GM21786 (cell line): Measurements from ENCODE around the gene DNAI2.
"Not testable (repeated sequence)": the region's sequence is repeated elsewhere in the genome, so short reads cannot be mapped to it uniquely, and the experiment has no call there.

Experiments used
- ATAC-seq: cut with Tn5 transposase; IDR thresholded peaks from one replicate; pipeline ENCODE4 v1.9.1; 2021; ENCODE audit not compliant: unreplicated experiment

DNAI2 gene

GRCh38 chr17:74274709-74275340 lies 791 bp downstream of the DNAI2 start:
- ATAC-seq, result no peak

DNA sequence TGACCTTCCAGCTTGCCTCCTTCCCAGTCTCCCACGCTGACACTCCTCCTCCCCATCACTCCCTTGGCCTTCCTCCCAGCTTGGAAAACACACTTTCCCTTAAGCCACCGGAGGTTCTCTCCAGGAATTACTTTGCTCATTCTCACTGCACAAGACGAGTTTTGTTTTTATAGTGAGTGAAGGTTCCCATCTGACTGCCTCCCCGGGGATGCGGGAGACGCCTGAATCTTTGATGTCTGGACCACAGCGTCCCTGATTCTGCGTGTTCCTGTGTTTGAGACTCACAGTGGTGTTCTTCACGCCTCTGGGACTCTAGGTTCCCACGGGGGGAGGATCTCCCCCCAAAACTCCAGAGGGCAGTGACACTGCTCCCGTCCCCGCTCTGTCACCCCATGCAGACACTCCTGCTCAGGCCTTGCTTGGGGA lies 2.0 kb downstream of the DNAI2 start:
- ATAC-seq, result no peak

- no peak for ATAC-seq
These were observed 2.5 kb downstream of the DNAI2 start for GRCh38 chr17:74276541-74277009.

DNA sequence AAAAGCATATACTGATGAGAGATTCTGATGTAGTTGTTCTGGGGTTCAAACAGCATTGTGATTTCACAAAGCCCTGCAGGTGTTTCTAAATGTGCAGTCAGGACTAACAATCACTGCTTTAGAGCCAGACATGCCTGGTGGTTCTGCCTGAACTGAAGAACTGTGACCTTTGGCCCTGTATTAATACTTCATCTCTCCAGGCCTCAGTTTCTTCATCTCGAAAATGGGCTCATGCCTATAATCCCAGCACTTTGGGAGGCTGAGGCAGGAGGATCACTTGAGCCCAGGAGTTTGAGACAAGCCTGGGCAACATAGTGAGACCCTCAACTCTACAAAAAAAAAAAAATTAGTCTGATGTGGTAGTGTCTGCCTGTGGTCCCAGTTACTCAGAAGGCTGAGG lies 3.9 kb downstream of the DNAI2 start:
- no peak for ATAC-seq

- ATAC-seq, result not testable (repeated sequence)
These were observed 5.6 kb downstream of the DNAI2 start for GRCh38 chr17:74279617-74280016.

DNA sequence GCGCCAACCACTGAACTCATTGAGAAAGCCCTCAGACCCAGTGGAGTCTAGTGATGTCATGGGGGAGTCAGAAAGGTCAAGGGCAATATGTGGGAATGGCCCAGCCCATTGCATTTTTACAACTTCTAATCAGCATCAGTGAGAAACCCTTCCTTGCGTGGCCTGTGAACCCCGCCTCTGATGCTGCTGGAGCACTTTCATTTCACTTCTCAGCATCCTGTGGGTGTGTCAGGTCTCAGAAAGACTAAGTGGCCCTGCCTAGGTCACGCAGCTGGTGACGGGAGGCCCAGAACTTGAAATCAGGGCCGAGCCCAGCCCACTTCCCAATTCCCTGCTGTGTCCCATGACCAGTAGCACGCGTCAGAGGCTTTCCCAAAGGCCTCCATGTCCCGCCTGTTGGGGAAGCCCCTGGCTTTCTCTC lies 6.1 kb downstream of the DNAI2 start:
- peak; percentile 48 for ATAC-seq

DNA sequence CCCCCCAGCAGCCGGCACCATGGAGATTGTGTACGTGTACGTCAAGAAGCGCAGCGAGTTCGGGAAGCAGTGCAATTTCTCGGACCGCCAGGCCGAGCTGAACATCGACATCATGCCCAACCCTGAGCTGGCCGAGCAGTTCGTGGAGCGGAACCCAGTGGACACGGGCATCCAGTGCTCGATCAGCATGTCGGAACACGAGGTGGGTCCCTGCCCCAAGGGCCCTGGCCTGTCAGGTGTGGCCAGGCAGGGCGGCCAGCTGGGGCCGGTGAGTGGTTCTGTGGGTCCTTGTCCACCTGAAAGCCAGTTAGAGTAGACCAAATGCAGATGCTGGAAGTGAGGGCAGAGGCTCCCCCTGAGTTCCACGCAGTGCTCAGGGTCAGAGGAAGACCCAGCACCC lies 7.8 kb downstream of the DNAI2 start:
- ATAC-seq, result no peak

- not testable (repeated sequence) for ATAC-seq
These were observed 8.2 kb downstream of the DNAI2 start for GRCh38 chr17:74282274-74282586.

GRCh38 chr17:74282587-74283370 lies 8.7 kb downstream of the DNAI2 start:
- ATAC-seq, result no peak

DNA sequence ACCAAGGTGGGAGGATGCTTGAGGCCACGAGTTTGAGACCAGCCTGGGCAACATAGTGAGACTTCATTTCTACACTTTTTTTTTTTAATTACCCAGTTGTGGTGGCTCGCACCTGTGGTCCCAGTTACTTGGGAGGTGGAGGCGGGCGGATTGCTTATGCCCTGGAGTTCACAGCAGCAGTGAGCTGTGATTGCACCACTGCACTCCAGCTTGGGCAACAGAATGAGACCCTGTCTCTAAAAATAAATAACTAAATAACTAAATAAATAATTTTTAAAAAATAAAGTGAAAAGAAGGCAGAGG lies 9.3 kb downstream of the DNAI2 start:
- ATAC-seq, result no peak

- ATAC-seq, result no peak
These were observed 13.1 kb downstream of the DNAI2 start for GRCh38 chr17:74287031-74287602.

GRCh38 chr17:74288785-74289184 lies 14.8 kb downstream of the DNAI2 start:
- peak; percentile 70 for ATAC-seq

DNA sequence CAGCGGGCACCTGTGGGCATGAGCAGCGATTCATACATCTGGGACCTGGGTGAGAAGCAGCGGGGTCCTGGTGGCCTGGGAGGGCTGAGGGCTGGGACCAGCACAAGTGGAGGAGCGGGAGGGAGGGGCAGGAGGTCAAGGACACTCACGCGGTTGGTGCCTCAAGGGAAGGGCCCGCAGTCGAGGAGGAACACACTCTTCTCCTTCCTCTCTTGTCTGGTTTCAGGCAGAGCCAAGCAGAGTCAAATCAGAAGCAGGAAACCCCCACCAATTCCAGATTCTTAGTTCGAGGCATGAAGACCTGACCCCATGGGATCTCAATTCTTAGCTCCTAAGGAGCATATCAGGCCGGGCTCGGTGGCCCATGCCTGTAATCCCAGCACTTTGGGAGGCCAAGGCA lies 15.7 kb downstream of the DNAI2 start:
- no peak for ATAC-seq

DNA sequence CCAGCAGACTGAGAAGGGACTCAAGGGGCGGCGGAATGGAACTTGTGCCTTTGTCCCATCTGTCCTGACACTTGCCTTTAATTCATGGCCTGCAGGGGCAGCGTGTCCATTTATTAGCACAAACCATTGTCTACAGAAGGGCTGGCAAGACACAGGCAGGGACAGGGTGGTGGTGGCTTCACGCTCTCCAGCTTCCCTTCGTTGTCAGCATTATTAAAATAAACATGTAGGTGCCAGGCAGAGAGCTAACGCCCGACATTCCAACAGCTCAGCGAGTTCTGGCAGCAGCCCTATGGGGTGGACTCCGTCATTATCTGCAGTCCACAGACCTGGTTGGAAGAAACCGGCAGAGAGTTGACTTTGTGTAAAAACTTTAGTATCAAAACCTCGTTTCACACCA lies 16.3 kb downstream of the DNAI2 start:
- ATAC-seq, result no peak

DNA sequence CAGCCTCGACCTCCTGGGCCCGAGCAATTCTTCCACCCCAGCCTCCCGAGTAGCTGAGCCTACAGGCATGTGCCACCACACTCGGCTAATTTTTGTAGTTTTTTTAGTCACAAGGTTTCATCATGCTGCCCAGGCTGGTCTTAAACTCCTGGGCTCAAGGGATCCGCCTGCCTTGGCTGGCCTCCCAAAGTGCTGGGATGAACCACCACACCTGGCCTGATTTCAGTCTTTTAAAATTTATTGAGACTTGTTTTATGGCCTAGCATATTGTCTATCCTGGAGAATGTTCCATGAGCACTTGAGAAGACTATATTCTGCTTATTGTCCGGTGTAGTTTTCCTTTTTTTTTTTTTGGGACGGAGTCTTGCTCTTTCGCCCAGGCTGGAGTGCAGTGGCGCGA lies 18.5 kb downstream of the DNAI2 start:
- no peak for ATAC-seq

DNA sequence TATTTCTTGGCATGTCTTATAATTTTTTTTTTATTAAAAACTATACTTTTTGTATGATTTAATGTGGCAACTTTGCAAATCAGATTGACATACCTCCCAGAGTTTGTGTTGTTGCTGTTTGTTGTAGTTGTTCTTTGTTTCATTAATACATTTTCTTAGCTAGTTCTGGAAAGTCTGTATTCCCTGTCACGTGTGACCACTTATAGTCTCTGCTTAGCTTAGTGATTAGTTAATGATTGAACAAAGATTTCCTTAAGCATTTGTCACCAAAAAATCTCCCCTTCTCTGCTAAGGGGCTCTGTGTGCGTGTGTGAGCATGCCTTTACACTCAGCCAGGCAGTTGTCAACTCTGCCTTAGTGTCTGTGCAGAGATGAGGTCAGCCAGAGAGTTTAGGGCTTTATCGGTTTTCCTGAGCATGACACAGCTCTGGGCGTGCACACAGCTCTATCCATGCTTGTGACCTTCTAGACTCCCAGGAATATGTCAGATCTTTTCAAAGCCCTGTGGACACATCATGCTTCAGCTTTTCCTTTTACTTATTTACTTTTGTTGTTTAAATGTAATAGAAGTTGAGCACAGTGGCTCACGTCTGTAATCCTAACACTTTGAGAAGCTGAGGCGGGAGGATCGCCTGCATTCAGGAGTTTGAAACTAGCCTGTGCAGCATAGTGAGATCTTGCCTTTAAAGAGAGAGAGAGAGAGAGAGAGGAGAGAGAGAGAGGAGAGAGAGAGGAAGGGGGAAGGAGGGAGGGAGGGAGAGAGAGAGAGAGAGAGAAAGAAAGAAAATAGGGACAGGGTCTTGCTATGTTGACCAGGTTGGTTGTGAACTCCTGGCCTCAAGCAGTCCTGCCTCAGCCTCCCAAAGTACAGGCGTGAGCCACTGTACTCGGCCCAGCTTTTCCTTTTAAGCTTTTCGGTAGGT lies 21.9 kb downstream of the DNAI2 start:
- ATAC-seq, result no peak

- no peak for ATAC-seq
These were observed 22.5 kb downstream of the DNAI2 start for GRCh38 chr17:74296548-74296936.

DNA sequence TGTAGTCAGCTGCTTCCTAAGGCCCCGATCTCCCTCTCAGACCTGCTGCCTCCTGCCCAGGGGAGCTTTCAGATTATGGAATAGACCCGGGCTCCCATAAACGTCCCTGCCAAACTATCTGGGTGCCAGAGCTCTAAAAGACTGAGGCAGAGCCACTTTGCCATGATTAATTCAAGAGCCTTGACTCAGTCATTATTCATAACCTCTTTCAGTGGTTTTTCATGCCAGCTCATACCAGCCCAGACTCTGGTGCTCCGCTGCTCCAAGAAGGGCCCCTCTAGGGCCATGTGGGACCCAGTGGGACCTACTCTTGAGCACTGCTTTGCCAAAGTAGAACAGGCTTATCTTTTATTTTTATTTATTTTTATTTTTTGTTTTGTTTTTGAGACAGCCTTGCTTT lies 23.9 kb downstream of the DNAI2 start:
- ATAC-seq, result no peak

DNA sequence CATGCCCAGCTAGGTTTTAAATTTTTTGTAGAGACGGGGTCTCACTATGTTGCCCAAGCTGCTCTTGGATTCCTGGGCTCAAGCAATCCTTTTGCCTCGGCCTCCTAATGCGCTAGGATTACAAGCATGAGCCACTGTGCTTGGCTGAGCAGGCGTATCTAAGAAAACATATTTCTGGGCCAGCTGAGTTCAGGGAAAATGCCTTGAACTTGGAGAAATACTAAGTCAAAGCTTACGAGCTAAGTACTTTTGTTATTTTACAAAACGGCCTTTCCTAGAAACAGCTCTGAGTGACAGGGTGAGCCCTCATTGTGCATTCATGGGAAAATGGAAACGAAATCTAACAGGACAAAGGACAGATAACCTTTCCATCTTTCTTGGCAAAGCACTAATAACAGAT lies 24.7 kb downstream of the DNAI2 start:
- no peak for ATAC-seq

DNA sequence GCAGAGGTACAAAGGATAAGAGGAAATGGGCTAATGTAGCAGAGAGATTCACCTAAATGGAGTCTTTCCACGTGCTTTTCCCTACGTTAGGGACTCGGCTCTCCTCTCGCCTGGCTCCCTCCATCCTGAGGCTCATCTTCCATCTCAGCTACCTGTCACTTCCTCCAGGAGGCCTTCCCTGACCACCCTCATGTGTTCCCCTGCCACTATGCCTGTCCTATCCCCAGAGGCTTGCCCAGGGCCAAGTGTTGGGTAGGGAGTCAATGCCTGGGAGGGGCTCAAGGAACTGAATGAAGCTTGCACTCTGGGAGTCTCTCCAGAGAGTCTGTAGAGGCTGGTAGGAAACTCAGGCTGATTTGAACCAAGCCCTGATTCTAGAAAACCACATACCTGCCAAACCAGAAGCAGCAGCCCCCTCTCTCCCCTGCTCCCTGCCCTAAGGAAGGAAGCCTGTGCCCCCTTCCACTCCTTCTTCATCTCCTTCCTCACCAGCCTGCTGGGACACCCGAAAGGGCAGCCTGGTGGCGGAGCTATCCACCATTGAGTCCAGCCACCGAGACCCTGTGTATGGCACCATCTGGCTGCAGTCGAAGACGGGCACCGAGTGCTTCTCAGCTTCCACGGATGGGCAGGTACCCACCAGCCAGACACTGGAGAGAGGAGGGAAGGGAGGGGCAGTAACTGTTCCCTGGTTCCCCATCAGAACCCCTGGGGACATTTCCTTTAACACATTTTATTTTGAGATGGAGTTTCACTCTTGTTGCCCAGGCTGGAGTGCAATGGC lies 25.4 kb downstream of the DNAI2 start:
- ATAC-seq, result no peak

DNA sequence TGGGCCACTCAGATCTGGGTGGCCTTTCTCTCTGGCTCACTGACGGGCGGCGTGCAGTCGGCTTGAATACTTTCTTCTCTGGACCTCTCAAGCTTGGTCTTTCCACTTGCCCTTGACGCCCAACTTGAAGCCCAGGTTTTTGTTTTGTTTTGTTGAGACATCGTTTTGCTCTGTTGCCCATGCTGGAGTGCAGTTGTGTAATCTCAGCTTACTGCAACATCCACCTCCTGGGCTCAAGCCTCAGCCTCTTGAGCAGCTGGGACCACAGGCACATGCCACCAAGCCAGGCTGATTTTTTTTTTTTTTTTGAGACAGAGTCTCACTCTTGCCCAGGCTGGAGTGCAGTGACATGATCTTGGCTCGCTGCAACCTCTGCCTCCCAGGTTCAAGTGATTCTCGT lies 29.3 kb downstream of the DNAI2 start:
- no peak for ATAC-seq
